ENCODE results near the gene COMMD7.
"Not testable (repeated sequence)": the region's sequence is repeated elsewhere in the genome, so short reads cannot be mapped to it uniquely, and the experiment has no call there.

The COMMD7 gene

GRCh38 chr20:32767418-32768198, 24.3 kb upstream of the COMMD7 start:
- DNase-seq: no peak

GRCh38 chr20:32765230-32765875, 22.1 kb upstream of the COMMD7 start:
- DNase-seq: not testable (repeated sequence)

- DNase-seq: no peak
Measured at GRCh38 chr20:32764005-32764960, 21.0 kb upstream of the COMMD7 start.

- DNase-seq: no peak
Measured at GRCh38 chr20:32763202-32764004, 20.1 kb upstream of the COMMD7 start.

GRCh38 chr20:32762754-32763201, 19.5 kb upstream of the COMMD7 start:
- DNase-seq: peak in 1 of 51 donors; percentile 42

- DNase-seq: peak in 47 of 51 donors; percentile 23 to 87 (median 66)
Measured at GRCh38 chr20:32761831-32762753, 18.8 kb upstream of the COMMD7 start, which contains the start of gene DNMT3B. Gene DNMT3B (plus strand): TSS chr20:32762385. CDS start chr20:32780324, 17,939 bp downstream.

- DNase-seq: no peak
Measured at GRCh38 chr20:32761417-32761830, 18.2 kb upstream of the COMMD7 start.

- no peak for DNase-seq
Measured at GRCh38 chr20:32756156-32756555, 12.9 kb upstream of the COMMD7 start.

- DNase-seq: no peak
Measured at GRCh38 chr20:32753731-32754130, 10.5 kb upstream of the COMMD7 start.

GRCh38 chr20:32752458-32753250, 9.4 kb upstream of the COMMD7 start:
- no peak for DNase-seq

GRCh38 chr20:32751702-32752457, 8.6 kb upstream of the COMMD7 start:
- no peak for DNase-seq

- no peak for DNase-seq
Measured at GRCh38 chr20:32751293-32751692, 8.0 kb upstream of the COMMD7 start.

GRCh38 chr20:32749914-32750637, 6.8 kb upstream of the COMMD7 start:
- DNase-seq: peak in 1 of 51 donors; percentile 6

- DNase-seq: peak in 10 of 51 donors; percentile 3 to 55 (median 16)
Measured at GRCh38 chr20:32742322-32743236, 688 bp downstream of the COMMD7 start.

GRCh38 chr20:32741151-32741550, 2.1 kb downstream of the COMMD7 start:
- DNase-seq: no peak
